Skeletal muscle cell (primary cell): ENCODE measurements around the gene FRMD4A.
"Not testable (repeated sequence)": the region's sequence is repeated elsewhere in the genome, so short reads cannot be mapped to it uniquely, and the experiment has no call there.

ENCODE experiments used
- DNase-seq: peaks from one replicate; pipeline ENCODE4 v3.0.0-alpha.2; 2010; ENCODE audit warnings: low read depth
- H3K4me3 ChIP-seq: 2 replicates; pipeline ENCODE4 v1.5.1; 2011; ENCODE audit warnings: low read depth, mild to moderate bottlenecking, control low read depth, low read length, moderate library complexity

FRMD4A gene

DNA sequence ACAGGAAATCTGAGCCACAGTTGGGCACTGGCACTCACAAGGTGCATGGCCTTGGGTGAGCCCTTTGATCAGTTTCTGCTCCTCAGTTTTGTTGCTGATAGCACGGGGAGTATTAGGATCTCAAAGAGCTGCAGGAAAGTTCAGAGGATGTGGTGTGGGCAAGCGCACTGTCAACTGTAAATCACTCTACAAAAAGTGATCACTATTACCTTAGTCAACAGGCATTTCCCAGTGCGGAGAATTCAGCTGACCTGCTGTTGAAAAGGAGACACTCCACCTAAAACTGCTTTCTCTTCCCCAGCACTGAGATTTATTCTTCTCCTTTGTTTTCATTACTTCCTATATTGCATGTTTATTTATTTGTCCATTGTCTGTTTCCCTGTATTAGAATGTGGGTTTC lies 412.9 kb downstream of the FRMD4A start:
- DNase-seq, result no peak
- no peak overlapping the region for H3K4me3 ChIP-seq

DNA sequence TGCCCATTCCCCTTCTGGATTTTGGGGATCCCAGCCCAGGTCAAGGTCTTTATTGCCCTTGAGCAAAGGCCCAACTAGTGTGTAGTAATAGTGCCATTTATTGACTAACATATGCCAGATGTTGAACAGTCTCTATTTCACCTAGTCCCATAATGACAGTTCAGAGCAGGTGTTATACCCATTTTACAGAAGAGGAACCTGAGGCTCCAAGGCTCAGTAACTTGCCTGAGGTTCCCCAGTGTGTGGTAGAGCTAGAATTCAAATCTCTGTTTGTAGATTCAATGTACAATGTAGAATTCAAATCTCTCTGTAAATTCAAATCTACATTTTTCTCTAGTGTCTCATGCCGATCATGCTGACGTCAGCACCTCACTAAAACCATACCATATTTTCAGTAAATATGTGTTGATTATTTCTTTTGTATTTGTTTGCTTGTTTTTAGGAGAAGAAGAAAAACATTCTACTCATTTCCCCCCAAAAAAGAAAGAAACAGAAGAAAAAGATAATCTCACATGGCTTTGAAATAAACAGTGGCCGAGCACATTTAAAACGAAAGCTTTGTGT lies 414.3 kb downstream of the FRMD4A start:
- DNase-seq, result no peak
- no peak overlapping the region for H3K4me3 ChIP-seq

DNA sequence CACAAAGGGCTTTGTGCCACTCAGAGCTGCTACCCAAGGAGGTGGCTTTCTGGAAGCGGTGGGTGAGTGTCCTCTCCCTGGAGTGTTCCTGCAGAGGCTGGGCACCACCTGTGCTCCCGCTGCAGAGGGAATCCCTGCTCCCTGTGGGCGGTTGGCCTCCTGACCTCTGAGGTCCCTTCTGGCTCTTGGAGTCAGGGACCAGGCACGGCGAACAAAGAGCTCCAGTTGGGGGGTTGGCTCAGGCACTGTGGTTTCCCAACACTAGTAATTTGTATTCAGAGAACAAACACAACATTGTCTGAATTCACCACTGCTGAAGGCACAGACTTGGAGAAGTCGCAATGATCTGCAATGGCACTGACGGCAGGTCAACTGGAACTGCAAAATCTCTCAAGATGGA lies 415.0 kb downstream of the FRMD4A start:
- no peak overlapping the region for H3K4me3 ChIP-seq
- no peak for DNase-seq

DNA sequence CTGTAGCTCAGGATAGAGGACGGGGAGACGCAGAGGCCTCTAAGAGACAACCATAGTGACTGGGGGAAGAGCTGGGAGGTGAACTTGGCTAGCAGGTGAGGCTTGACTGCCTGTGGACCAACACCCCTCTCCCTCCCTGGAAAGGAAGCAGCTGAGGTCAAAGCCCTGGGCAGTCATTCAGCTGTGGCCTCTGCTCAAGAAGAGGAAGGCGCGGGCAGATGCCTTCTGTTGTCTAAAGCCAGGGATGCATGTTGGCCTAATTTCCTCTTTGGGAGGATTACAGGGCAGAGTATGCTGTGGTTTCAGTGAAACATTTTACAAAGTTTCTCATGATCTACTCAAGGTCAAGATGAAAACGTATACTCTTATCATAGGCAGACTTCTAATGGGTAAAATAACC lies 416.8 kb downstream of the FRMD4A start:
- no peak overlapping the region for H3K4me3 ChIP-seq
- DNase-seq, result peak; percentile 22

DNA sequence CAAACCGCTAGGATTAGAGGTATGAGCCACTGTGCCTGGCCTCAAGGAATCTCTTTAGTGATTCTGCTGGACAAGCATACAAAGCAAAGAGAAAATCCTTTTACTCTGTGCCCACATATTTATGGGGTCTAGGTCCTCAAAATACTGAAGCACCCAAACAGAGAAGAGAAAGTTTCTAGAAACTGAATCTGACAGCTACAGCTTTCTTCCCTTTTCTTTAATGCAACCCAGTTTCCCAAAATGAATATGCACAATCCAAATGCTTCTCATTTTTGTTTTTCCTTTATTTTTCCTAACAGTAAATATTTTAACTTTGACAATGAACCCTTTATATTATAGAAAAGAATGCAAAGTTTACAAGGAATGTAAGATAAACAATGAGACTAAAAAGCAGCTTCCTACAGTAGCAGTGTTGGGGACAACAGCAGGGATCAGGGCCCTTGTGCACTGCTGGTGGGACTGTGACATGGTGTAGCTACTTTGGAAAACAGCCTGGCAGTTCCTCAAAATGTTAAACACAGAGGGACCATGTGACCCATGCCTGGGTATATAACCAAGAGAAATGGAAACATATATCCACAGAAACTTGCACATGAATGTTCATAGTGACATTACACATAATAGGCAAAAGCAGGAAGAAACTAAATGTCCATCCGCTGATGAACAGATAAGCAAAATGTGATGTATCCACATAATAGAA lies 418.8 kb downstream of the FRMD4A start:
- H3K4me3 ChIP-seq, result no peak overlapping the region
- no peak for DNase-seq

DNA sequence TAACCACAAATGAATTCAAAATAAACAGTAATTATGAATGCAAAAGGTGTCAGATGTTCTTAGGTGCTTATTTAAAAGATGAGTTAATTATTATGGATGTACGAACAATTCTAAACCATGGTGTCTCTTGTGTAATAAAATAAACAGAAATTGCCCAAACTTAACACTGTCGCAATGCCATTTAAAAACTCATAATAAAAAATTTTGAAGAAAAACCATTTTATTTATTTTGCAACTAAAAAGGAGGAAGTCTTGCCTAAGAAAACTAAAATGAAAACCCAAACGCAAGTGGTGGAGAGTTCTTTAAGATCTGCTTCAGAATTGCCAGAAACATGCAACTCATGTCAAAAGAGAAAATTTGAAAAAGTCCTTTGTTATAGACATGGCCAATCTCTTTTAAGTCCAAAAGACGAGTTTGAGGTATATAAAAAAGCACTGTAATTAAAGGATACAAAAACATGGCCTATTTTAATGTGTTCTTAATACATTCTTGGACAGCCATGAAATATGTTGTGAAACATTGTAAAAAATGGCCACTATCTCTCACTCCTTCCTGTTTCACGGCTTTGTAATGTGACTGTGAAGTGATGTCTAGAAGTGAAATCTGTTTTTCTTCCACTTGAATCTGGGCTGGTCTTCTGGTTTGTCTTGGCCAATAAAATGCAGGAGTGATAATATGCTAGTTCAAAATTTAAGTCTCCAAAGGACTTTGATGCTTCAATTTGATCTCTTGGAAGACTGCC lies 421.0 kb downstream of the FRMD4A start:
- DNase-seq, result no peak
- H3K4me3 ChIP-seq, result no peak overlapping the region

DNA sequence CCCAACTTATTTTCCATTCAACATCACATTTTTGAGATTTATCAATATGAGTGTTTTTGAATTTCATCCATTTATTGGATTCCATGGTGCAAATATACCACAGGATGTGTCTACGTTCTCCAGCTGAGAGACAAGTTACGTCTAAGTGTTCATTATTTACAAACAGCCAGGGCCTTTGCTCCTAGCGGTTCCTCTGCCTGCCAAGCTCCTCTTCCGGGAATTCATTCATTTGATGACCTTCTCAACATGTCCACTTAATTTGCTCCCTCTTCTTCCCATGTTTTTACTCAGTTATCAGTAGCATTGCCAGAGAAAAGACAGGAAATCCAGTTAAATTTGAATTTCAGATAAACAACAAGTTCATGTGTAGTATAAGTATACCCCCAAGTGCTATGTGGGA lies 422.2 kb downstream of the FRMD4A start:
- DNase-seq, result no peak
- H3K4me3 ChIP-seq, result no peak overlapping the region

DNA sequence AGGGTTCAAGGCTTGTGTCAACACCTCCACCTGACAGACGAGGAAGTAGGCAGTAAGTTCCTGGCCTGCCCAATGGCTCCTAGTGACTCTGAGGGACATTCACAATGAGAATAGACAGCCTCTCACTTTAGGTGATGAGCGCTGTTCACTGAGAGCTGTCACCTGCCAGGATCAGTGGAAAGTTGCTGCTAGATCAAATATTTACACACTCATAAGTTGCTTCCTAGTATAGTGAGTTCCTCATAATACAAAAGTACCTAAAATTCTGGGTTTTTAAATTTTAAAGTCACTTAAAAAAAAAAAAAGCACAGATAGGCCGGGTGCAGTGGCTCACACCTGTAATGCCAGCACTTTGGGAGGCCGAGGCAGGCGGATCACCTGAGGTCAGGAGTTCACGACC lies 423.2 kb downstream of the FRMD4A start:
- no peak for DNase-seq
- H3K4me3 ChIP-seq, result no peak overlapping the region

DNA sequence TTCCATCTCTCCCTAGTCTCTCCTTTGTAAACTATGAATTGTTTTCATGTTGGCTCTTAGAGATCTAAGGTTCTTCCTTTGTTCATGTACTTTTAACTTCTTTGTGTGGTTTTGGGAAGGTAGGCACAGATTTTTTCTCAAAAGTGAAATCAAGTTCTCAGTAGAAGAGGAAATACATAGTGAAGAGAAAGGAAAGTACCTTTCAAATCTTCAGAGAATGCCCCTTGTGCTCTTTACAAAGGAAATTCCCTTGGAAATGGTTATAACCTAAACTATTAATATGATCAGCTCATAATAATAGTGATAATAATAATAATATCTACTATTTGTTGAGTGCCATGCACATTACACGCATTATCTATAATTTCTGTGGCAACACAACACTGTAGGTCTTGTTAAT lies 425.4 kb downstream of the FRMD4A start:
- no peak for DNase-seq
- no peak overlapping the region for H3K4me3 ChIP-seq

DNA sequence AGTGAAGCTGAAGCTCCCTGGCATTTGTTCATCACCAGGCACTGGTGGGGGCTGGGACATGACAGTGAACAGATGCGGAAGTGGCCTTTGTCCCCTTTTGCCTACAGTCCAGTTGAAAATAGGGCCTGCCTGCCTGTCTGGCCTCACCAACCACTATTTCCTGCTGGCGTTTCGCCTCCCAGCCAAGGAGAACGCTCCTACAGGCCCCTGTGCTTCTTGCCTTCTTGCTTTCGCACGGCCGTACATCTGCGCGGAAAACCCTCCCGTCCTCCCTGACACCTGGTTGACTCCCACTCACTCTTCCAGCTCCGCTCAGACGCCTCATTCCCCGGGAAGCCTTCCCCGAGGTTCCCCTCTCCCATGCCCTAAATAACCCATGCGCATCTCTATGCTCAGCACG lies 426.7 kb downstream of the FRMD4A start:
- H3K4me3 ChIP-seq, result no peak overlapping the region
- no peak for DNase-seq

DNA sequence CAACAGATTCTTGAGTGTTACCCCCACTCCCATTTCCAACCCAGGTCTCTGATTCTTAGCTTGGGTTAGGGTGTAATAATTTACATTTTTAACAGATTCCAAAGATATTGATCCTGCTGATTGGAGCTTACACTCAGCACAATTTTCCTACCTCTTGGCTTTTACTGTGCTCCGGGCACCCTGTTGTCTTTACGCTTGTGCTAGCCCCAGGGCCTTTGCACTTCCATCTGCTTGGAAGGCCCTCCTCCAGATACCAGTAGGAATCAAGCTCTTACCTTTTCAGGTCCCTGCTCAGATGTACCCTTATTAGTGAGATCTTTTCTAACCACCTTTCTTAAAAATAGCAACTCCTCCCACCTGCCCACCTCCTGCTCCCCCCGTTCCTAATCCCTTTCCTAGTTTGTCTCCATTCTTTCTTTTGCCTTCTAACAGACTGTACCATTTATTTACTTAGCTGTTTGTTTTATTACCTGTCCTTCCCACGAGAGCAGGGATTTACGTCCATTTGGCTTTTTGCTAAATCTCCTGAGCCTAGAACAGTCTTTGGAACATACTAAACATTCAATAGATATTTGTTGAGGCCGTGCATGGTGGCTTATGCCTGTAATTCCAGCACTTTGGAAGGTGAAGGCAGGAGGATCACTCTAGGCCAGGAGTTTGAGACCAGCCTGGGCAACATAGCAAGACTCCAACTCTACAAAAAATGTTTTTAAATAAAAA lies 427.7 kb downstream of the FRMD4A start:
- DNase-seq, result no peak
- H3K4me3 ChIP-seq, result no peak overlapping the region

DNA sequence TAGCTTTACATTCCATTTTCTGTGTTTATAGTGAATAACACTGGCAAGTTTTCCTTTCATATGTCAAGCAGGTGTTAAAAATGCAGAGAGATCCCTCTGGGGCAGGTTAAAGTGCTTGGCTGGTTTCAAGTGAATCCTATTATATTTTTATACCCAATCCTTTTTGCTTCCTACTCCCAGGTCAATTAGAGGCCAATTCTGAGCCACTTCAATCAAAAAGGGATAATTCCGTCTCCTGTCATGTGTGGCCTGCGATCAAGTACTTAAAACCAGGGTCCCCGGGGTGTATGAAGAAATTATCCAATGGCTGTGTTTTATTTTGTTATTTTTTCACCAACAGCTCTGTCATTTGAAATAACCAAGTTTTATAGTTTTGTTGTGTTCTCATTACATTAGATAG lies 430.8 kb downstream of the FRMD4A start:
- H3K4me3 ChIP-seq, result no peak overlapping the region
- no peak for DNase-seq

DNA sequence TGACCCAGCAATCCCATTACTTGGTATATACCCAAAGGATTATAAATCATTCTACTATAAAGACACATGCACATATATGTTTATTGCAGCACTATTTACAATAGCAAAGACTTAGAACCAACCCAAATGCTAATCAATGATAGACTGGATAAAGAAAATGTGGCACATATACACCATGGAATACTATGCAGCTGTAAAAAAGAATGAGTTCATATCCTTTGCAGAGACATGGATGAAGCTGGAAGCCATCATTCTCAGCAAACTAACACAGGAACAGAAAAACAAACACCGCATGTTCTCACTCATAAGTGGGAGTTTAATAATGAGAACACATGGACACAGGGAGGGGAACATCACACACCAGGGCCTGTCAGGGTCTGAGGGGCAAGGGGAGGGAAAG lies 434.6 kb downstream of the FRMD4A start:
- H3K4me3 ChIP-seq, DNase-seq: not testable (repeated sequence)

DNA sequence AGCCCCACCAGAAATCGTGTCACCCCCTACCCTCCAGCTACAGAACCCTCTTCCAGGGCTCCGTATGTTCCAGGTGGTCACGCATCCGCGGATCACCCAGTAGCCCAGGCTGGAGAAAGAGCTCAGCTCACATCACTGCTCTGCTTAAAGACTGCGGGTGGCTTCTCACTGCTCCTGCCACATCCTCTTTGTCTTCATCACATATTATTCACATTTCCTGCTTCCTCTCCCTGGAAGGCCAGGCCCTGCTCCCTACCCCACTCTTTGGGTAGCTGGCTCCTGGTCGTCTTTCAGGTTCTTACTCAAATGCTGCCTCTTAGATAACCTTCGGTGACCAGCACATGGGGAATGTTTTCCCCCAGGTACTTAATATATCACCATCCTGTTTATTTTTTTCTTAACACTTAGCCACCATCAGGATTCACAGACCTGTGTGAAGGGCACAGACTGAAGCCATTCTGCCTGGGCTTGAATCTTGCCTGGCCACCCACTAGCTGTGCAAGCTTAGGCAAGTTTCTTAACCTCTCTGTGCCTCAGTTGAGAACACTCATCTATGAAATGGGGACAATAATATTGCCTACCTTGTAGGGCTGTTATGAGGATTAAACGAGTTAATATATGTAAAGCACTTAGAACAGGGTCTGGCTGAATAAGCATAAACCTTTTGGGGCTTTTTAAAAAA lies 436.2 kb downstream of the FRMD4A start:
- no peak overlapping the region for H3K4me3 ChIP-seq
- DNase-seq, result no peak

DNA sequence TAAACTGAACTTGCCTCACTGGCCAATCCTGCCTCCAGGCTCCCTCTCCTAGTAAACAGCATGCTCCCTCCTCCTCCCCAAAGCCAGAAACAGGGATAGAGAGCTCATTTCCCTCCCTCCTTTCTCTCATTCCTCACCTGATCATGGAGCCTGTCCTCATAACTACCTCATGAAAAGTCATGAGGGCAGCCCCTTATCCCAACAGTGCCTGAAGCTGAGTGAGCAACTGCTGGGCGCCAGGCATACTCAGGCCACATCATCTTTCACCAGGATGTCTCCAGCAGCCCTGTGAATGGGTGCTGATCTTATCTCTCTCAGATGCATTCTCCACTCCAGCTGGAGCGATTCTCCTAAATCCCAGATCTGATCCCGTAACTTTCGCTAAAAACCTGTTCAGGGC lies 436.8 kb downstream of the FRMD4A start:
- no peak overlapping the region for H3K4me3 ChIP-seq

DNA sequence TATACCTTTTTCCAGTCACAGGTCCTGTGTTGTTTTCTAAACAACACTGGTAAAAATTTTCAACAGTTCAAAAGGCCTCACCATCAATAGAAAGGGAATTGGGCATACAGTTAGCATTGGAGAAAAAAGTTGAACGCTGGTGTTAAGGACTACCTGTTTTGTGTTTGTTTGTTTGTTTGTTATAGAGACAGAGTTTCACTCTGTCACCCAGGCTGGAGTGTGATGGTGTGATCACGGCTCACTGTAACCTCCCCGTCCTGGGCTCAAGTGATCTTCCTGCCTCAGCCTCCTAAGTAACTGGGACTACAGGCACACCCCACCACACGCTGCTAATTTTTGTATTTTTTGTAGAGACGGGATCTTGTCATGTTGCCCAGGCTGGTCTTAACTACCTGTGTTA lies 437.9 kb downstream of the FRMD4A start:
- DNase-seq, result no peak
- no peak overlapping the region for H3K4me3 ChIP-seq

More for the DNA sequence above, 436.8 kb downstream of the FRMD4A start:
- no peak for DNase-seq

DNA sequence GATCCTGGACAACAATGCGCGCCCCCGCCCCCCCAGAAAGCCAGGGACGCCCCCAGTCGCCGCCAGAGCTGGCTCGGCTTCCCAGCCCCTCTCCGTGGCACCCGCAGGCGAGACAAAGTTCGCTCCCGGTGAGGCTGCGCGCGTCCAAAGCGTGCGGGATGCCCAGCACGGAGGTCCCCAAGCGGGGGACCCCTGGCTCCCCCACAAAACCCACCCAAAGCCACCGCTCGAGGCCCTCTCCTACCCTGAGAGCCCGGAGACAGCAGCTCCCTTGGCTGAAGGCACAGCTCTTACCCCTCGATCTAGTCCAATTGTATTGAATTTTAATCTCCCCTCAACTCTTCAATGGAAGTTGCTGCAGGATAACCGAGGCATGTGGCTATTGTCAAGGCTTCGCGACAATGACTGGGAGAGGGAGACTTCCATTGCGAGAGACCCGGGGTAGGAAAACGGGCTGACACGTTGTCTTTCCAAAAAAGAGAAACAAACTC lies 438.7 kb downstream of the FRMD4A start:
- peak overlapping the region; percentile 53 for H3K4me3 ChIP-seq

DNA sequence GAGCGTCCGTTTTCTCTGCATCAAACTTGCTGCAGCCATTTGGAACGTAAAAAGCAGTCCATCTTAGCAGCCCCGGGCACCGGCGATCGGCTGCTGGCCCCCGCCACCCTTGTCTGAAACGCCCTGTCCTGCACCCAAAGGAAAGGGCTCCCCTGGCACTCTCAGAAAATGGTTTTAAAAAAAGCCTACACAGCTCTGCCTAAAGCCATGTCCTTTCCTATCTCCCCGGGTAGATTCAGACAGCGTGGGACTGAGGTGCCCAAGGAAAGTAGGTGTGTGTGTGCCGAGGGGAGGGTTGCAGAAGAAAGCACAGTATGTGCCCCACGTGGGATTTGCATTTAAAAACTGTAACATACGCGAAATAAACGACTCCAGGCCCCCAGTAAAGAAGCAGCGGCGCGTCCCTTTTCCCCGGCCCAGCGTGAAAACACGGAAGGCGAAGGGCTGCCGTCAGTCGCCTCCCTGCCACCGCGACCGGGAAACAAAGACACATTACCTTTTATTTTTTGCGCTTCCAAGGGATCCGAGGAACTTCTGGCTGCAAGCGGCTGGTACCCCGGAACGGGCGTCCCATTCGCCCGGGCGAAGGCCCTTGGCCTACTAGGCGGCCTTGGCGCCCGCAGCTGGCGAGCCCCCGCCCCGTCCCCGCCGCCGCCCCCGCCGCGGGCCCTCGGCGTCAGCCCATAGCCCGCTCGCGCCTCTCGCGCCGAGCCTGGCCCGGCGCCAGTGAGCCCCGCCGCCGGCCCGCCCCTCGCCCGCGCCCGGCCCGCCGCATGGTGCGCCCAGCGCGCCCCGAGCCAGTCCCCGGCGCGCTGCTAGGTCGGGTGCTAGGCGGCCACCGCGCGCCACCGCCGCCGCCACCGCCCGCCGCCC lies 439.4 kb downstream of the FRMD4A start:
- H3K4me3 ChIP-seq, result peak overlapping the region; percentile 69
- DNase-seq, result no peak

More for the DNA sequence above, 438.7 kb downstream of the FRMD4A start:
- no peak for DNase-seq
